Stimulated activated CD4-positive, alpha-beta T cell treated with anti-CD3 and anti-CD28 coated beads, TNF-alpha, amount 100 ng/mL, for 1 hour (primary cell): ENCODE data around the gene UBLCP1.
"Not testable (repeated sequence)": the region's sequence is repeated elsewhere in the genome, so short reads cannot be mapped to it uniquely, and the experiment has no call there.

ENCODE experiments used
- DNase-seq, 3 donors: peaks; one replicate each; pipeline ENCODE4 v3.0.0-alpha.2; 2020; ENCODE audit warnings: low read depth in 3 of 3, low spot score in 1 of 3

The UBLCP1 gene

DNA sequence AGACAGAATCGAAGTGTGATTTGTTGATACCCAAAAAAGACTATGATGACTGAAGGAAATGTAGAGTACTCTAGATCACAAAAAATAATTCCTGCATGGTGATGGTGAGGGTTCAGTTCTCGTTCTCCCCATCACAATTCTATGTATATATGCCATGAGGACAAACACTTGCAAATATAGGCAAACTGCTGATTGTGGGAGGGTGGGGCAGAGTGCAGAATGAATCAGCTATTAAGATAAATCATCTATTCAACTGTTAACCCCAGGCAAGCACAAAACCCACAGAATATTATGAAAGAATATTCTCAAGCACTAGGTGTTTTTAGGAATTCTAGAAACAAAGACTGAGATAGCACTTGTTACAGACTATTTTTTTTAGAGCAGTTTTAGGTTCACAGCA is 13.9 kb upstream of the UBLCP1 start:
- DNase-seq = no peak

DNA sequence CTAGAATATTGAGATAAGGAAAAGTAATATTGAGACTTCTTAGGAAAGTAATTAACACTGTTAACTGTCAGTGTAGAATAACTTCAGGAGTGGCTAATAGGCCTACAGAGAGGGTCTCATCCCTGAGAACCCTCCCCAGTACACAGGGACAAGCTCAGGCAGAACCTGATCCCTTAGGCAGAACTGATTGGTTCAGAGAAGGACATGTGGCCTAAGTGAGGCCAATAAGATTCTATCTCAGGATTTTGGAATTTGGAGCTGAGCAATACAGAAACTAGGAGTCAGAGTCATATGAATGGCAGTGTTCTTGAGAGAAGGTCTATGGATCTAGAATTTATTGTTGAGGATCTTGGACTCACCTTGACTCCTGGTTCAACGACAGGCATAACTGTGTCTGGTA is 10.9 kb upstream of the UBLCP1 start:
- no peak for DNase-seq

DNA sequence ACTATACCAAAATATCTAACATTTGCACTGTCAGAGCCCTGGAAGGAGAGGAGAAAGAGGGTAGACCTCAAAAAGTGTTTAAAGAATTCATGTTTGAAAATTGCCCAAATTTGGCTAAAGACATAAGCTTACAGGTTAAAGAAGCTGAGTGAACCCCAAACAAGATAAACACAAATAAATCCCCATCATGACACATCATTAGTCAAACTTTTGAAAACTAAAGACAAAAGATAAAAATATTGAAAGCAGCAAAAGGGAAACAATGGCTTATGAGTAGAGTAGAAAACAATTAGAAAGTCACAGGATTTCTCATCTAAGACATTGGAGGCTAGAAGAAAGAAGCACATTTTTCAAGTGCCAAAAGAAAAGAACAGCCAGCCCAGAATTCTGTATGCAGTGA is 6.1 kb upstream of the UBLCP1 start:
- no peak for DNase-seq

DNA sequence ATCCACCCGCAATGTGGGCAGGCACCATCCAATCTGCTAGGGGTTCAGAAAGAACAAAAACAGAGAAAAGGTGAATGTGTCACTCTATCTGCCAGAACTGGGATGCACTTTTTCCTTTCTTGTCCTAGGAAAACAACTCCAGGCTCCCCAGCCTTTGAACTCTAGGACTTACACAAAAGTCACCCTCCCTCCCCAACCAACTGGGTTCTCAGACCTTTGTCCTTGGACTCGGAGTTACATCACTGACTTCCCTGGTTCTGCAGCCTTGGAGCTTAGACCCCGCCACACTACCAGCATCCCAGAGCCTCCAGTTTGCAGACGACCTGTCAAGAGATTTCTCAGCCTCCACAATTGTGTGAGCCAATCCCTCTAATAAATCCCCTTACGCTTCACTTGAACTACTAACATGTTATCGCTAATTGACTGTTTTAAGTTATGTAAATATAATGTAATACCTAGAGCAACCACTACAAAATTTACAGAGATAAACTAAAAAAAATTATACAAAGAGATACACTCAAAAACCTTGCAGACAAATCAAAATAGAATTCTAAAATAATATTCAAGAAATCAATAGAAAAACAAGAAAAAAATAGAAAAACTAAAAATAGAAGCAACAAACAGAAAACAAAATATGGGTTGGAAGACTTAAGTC is 5.3 kb upstream of the UBLCP1 start:
- no peak for DNase-seq

DNA sequence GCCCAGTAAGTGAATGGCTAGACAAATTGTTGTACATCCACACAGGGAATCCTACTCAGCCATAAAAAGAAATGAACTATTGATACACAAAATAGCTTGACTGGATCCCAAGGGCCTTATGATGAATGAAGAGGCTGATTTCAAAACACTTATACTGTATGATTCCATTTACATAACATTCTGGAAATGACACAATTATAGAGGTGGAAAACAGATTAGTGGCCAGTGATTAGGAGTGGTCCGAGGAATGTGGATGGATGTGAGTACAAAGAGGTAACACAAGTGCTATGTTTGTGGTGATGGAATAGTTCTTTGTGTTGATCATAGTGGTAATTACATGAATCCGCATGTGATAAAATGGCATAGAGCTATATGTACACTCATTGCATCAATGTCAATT is 4.7 kb upstream of the UBLCP1 start:
- no peak for DNase-seq

DNA sequence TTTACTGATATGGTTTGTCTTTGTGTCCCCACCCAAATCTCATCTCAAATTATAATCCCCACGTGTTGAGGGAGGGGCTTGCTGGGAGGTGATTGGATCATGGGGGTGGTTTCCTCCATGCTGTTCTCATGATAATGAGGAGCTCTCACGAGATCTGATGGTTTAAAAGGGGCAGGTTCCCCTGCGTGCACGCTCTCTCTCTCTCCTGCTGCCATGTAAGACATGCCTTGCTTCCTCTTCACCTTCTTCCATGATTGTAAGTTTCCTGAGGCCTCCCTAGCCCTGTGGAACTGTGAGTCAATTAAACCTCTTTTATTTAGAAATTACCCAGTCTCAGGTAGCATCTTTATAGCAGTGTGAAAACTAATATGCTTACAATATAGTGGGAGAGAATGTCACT is 2.9 kb upstream of the UBLCP1 start:
- not testable (repeated sequence) for DNase-seq

DNA sequence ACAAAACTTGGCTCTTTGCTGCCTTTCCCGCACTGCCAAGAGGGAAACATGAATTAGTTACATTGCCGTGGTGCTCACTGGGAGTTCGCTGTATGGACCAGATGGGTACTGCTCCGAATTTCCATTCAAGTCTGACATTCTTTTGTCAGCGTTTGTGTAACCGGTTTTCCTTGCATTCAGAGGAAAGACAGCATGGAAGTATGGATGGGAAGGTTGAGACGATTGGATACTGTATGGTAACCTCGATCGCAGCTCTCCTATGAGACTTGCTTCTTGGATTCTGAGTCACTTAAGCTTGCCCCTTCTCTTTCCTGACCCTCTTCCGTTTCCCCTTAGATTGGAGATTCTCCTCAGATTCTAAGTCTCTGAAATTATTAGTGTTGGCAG is 625 bp upstream of the UBLCP1 start:
- no peak for DNase-seq

DNA sequence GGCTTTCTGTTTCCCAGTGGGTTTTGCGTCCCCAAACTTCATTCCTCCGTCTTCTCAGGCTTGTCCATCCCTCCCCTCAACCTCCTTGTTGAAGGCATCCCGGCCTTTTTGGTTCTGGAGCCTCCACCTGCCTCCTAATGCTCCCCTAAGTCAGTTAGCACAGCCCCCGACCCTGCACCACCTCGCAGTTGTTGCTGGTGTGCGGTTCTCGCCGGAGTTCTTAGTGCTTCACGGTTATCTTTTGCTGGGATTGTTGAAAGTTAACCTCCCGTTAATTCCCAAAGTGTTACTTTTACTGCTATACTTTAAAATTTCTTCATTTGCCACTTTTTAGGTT is 447 bp downstream of the UBLCP1 start:
- DNase-seq = peak in 1 of 3 donors; percentile 5

DNA sequence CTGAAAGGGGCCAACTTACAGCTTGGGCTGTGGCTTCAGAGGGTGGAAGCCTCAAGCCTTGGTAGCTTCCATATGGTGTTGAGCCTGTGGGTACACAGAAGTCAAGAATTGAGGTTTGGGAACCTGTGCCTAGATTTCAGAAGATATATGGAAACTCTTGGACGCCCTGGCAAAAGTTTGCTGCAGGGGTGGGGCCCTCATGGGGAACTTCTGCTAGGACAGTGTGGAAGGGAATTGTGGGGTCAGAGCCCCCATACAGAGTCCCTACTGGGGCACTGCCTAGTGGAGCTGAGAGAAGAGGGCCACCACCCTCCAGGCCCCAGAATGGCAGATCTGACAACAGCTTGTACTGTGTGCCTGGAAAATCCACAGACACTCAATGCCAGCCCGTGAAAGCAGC is 3.7 kb downstream of the UBLCP1 start:
- not testable (repeated sequence) for DNase-seq

DNA sequence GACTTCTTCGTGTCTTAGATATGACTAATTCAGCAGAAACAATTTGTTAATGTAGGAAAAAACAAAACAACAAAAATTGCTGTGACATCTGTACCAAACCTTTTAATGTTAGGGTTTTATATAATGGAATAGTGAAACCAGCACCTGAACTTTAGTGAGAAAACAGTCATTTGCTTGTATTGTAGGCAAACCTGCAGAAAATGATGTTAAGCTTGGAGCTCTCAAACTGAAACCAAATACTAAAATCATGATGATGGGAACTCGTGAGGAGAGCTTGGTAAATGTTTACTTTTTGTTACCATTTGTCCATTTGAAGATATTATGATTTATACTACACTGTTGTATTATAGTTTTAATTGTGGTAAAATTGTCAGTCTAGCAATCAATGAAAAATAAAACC is 6.6 kb downstream of the UBLCP1 start:
- no peak for DNase-seq

DNA sequence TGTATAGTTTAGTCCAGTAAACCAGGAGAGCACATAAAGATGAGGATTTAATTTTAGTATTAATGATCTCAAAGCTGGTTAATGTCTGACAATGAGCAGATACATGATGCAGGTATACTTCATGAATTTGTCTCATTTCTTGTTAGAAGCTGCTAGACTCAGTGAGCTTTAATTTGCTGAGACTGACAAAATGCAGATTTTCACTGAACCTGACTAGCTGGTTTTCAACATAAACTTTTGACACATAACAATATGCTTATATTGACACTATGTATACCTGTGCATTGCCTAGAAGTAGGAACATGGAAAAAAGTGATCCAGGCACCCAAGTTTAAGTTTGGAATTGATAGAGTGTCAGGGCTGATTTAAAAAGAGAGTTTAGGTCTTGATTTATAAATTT is 10.8 kb downstream of the UBLCP1 start:
- no peak for DNase-seq

DNA sequence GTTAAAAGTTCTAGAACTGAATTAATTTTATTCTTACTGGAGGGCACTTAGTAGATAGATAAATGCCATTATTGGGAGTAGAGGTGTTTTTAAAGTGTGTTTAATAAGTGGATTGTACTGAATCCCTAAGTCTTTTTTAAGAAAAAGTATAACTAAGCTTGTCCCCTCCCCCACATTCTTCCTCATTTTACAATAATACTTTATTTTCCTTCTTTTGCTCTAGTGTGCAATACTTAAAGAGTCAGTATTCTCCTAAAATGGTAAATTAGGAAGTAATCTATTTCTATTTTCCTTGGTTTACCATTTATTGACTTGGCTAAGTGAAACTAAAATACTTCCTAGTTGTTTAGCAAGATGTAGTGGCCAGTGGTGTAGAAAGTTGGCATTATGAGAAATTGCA is 11.6 kb downstream of the UBLCP1 start:
- DNase-seq = no peak

DNA sequence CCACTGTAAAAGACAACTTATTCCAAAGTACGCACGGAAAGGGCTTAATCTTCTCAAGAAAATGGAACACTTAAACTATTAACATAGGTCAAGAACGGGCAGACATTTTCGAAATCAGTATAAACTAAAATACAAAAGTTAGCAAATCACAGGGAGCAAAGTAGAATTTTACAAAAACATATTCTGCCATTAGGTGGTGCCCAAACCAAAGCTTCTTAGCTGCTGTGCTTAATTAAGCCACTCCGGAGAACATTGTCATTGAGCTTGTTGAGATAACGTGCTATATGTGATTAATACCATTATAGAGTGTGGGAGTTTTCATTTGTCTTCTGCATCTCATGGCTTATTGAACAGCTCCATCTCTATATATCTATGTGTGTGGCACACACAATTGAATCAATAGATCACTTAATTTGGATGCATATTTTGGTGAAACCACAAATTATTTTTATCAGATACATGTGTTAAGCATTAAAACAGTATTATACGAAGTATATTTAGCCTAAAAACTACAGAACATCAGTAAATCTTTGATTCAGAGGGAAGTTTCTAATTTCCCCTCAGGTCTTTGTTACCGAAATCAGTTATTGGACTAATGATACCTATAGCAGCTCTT is 23.4 kb downstream of the UBLCP1 start:
- DNase-seq = no peak

DNA sequence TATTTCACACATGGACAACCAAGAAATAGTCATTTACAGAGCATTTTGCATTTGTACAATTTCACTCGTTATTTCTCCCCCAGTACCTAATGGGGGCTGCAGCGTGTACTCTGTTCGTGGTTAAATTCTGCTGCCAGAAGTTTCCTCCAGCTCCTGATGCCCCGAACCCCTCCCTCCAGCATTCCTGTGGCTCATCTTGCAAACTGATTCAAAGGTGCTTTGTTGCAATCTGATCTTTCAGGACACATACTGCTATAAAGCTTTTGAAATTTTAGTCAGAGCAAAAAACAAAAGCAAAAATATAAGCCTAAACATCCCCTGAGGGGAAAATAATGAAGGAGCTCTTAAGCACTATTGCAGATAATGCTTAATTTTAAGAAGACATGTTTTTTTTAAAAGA is 27.7 kb downstream of the UBLCP1 start:
- DNase-seq = no peak

DNA sequence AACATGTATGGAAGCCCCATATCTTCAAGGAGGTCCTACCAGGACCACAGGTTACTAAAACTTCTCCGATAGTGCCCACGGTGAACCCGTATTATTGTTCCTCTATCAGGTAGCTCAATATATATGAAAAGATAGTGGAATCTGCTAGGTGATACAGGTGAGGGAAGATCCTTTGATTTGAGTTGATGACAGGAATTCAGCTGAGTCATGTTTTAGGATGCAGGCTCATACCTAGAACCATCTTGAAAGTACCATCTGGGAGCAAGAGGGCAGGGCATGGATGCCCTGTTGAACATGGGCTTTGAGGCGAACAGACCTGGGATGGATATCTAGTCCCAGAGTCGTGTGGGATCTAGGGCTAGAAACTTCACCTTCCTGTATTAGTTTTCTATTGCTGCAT is 31.8 kb downstream of the UBLCP1 start:
- DNase-seq = no peak

DNA sequence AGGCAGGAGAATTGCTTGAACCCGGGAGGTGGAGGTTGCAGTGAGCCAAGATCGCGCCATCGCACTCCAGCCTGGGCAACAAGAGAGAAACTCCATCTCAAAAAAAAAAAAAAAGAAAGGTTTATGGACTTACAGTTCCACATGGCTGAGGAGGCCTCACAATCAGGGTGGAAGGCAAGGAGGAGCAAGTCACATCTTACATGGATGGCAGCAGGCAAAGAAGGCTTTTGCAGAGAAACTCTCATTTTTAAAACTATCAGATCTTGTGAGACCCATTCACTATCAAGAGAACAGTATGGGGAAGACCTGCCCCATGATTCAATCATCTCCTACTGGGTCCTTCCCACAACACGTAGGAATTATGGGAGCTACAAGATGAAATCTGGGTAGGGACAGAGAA is 34.2 kb downstream of the UBLCP1 start:
- not testable (repeated sequence) for DNase-seq

DNA sequence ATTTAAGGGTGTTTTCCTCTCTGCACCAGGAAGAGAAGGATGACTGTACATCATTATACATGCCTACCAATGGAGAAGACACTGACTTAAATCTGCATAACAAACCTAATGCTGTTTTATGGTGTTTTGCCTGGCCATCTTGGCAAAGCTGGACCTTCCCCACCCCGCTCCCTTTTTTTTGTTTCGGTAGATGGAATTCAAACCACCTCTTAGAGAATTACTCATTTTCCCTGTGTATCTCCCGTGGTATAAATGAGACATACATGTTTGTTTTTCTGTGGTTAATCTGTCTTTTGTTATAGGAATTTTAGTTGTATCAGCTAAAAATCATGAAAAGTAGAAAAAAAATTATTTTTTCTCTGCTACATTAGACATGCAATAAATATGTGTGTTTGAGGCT is 38.4 kb downstream of the UBLCP1 start:
- DNase-seq = no peak

DNA sequence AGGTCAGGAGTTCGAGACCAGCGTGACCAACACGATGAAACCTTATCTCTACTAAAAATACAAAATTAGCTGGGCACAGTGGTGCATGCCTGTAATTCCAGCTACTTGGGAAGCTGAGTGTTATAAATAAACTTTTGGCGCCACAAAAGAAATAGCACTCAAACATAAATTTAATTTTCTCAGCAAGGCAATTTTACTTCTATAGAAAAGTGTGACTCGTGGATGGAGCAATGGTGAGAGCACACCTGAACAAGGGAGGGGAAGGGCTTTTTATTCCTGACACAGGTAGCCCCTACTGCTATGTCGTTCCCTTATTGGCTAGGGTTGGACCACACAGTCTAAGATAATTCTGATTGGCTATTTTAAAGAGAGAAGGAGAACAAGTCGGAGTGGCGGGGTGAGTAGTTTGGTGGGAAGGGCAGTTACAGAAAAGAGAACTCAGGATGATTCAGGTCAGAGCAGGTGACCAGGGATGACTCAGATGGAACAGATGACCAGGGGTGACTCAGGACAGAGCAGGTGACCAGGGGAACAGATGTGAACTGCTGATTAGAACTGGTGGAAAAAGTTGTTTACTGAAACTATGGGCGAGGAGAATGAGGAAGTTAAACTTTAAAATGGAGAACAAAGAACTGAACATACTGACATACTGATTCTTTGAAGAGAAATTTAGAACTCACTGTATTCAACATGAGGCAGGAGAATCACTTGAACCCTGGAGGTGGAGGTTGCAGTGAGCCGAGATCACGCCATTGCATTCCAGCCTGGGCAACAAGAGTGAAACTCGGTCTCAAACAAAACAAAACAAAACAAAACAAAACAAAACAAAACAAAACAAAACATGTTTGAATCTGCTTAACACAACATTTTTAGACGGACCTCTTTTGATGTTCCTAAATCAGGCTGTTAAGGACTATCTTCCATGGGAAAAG is 39.1 kb downstream of the UBLCP1 start:
- DNase-seq = not testable (repeated sequence)

DNA sequence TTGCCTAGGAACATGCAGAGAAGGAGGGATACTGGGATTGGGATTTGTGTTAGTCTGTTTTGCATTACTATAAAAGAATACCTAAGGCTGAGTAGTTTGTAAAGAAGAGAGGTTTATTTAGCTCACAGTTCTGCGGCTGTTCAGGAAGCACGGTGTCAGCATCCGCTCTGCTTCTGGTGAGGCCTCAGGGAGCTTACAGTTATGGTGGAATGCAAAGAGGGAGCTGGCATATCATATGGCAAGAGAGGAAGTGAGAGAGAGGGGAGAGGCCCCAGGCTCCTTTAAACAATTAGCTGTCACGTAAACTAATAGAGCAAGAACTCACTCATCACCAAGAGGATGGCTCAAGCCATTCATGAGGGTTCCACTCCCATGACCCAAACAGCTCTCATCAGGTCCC is 40.2 kb downstream of the UBLCP1 start:
- DNase-seq = no peak

DNA sequence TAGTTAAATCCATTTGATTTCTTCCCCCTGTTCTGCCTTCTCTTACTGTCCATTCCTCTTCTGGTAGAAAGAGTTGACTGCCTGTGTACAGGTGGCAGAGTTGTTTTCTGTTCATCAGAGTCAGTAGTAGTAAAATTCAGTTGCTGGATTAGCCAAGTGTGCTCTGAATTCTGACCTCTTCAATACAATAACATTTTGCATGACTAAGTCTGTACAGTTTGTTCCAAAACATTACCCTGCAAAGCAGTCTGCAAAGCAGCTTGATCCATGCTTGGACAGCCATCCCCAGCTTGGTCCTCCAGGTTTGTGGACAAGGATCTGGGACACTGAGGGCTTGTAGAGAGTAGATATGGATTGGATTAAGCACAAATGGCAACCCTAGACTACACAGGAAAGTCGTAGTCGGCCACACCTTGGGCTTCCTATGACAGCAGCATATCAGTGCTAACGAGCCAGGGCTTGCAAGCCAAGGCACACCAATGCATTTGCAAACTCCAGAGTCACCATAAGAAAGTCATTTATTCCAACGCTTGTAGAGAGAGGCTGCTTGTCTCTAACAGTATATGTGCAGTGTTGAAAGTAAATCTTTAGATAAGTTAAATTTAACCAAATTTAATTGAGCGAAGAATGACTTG is 42.0 kb downstream of the UBLCP1 start:
- no peak for DNase-seq

DNA sequence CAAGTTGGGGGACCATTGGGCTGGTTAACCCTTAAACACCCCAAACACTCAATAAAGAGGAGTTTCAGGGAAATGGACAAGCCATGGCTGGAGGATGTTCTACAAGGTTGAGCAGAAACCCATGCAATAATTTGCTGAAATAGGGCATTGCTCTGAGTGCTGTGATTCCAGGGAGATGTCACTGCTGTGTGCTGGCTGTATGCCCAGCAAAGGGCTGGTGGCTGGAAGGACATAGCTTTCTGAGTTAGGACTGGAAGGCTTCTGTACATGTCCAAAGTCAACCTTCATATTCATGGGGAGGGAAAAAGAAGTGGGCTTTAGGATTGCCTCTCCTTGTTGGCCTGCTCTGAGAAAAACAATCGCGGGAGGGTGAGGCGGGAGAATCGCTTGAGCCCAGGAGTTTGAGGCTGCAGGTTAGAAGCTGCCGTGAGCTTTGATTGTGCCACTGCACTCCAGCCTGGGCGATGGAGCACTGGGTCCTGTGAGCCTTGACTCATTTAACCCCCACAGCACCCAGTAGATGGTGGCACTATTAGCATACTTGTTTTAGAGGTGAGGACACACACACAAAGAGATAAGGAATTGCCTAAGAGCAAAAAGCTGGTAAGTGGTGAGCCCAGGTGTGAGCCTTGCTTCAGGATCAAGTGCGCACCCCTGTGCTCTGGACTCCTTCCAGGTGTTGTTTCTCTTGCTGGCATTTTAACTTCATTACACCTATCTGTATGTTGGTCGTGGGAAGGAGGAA is 46.8 kb downstream of the UBLCP1 start:
- DNase-seq = no peak
